Hepatocyte (in vitro differentiated cells): ENCODE data around the gene COL15A1.

Source experiments
- EZH2phosphoT487 ChIP-seq: fragments of 200-600 bp; sonication (generic); IDR thresholded peaks from one replicate; pipeline ENCODE4 v1.6.1; 2018; ENCODE audit warnings: antibody characterized with exemption, mild to moderate bottlenecking, low read depth, moderate library complexity; ENCODE audit not compliant: unreplicated experiment, severe bottlenecking
- TF ChIP-seq, protein P1 (sequence below): fragments of 200-600 bp; sonication (generic); IDR thresholded peaks from 2 replicates; pipeline ENCODE4 v1.5.1; 2016; ENCODE audit warnings: antibody characterized with exemption, mild to moderate bottlenecking; ENCODE audit not compliant: poor library complexity

GRCh38 chr9:99051851-99052250 is 108.1 kb downstream of the COL15A1 start:
- TF ChIP-seq EZH2phosphoT487, result no peak
- TF ChIP-seq, protein P1, sequence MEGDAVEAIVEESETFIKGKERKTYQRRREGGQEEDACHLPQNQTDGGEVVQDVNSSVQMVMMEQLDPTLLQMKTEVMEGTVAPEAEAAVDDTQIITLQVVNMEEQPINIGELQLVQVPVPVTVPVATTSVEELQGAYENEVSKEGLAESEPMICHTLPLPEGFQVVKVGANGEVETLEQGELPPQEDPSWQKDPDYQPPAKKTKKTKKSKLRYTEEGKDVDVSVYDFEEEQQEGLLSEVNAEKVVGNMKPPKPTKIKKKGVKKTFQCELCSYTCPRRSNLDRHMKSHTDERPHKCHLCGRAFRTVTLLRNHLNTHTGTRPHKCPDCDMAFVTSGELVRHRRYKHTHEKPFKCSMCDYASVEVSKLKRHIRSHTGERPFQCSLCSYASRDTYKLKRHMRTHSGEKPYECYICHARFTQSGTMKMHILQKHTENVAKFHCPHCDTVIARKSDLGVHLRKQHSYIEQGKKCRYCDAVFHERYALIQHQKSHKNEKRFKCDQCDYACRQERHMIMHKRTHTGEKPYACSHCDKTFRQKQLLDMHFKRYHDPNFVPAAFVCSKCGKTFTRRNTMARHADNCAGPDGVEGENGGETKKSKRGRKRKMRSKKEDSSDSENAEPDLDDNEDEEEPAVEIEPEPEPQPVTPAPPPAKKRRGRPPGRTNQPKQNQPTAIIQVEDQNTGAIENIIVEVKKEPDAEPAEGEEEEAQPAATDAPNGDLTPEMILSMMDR, result no peak
